AG20443 (cell line): ENCODE data around the gene KRTAP10-2.

Experiments used
- DNase-seq: peaks from one replicate; pipeline ENCODE4 v3.0.0; 2012; ENCODE audit warnings: low spot score, mixed read lengths

The KRTAP10-2 gene

DNA sequence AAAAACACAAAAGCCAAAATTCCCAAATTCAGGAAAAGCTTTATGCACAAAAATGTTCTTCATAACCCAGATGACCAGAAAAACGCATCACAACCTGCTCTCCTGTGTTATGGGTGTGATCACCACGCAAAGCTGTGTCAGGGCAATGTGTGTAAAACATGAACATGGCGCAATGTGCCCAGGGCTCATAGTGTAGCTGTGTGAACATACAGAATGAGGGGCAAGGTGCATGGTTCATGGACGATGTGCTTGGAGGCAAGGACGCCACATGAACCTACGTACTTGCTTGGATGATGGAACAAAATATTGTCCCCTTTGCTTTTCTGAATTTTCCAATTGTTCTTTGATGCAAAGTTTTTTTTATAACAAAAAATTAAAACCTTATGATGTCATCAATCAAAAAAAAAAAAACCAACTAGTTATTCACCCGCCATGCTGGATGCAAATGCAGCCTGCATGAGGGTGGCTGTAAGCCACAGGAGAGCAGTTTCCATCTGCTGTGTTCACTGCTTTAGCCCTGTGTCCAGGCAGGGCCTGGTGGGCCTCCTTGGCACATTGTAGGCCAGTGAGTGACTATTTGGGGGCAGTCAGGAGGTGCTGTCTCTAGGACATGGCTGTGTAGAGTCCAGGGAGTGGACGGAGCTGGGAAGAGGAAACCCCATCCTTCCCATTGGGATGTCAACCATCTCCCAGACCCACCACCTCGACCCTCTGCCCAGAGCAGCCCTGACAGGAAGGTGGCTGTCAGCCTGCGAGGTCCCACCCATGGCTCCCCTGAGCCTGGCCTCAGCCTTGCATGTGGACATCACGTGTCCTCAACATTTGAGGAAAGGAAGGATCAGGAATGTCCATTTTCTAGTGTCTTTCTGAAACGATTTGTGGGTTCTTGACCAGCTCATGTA is 25.0 kb downstream of the KRTAP10-2 start:
- no peak for DNase-seq

GRCh38 chr21:44525391-44526095 is 25.8 kb downstream of the KRTAP10-2 start:
- no peak for DNase-seq

GRCh38 chr21:44524414-44525371 is 26.6 kb downstream of the KRTAP10-2 start:
- DNase-seq: no peak

DNA sequence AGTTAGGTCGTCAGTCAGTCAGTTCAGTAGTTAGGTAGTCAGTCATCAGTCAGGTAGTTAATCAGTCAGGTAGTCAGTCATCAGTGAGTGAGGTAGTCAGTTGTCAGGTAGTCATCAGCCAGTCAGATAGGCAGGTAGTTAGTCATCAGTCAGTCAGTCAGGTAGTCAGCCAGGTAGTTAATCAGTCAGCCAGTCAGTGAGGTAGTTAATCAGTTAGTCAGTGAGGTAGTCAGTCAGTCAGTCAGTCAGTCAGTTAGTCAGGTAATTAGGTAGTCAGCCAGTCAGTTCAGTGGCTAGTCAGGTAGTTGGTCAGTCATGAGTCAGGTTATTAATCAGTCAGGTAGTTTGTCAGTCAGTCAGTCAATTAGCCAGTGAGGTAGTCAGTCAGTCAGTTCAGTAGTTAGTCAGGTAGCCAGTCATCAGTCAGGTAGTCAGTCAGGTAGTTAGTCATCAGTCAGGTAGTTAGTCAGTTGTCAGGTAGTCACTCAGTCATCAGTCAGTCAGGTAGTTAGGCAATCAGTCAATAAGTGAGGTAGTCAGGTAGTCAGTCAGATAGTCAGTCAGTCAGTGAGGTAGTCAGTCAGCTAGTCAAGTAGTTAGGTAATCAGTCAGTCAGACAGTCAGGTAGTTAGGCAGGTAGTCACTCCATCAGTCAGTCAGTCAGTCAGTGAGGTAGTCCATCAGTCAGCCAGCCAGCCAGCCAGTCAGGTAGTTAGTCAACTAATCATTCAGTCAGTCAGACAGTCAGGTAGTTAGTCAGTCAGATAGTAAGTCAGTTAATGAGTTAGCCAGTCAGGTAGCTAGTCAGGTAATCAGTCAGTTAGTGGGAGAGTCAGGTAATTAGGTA is 27.5 kb downstream of the KRTAP10-2 start:
- no peak for DNase-seq

DNA sequence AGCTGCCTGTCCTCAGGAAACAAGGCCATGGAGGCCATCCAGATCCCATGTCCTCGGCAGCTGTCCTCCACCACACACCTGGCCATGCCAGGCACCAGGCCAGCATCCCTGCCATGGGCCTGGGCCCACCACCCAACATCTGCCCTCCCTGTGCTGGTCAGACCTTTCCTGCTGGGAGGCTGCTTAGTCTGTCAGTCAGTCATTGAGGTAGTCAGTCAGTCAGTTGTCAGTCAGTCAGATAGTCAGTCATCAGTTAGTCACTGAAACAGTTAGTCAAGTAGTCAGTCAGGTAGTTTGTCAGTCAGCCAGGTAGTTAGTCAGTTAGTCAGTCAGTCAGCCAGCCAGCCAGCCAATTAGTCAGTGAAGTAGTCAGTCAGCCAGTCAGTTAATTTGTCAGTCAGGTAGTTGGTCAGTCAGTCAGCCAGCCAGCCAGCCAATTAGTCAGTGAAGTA is 28.5 kb downstream of the KRTAP10-2 start:
- no peak for DNase-seq

DNA sequence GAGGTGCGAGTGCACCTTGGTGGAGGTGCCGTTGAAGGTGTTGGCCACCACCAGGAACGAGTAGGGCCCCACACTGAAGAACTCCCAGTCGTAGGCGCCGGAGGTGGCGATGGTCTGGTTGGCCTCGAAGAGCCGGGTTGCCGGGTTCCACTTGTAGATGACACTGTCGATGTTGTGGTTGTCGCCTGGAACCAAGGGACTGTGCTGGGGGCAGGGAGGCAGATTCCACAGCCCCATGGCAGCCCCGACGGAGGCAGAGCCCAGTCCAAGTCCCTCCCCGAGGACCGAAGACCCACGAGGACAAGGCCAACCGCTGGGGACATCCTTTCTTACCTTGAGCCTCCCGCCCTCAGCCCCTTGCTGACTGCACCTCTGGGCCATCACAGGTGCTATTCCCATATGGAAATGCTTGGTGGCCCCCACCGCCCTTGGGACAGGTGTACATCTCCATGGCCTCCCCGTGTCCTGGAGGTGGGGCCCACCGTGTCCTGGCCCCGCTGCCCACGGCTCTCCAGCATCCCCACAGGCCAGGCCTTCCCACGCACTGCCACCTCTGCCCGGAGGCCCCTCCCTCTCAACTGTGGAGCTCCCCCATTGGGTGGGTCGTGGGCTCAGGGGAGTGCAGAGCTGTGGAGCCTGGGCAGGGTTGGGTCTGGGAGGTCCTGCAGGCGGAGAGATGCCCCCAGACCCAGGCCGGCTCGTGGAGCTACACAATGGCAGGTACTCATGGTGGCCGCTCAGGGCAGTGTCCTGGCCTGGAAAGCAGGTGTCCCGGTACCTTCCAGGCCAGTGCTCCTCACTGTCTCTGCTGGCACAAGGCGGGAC is 29.2 kb downstream of the KRTAP10-2 start:
- DNase-seq: no peak

- DNase-seq: no peak
Observed at GRCh38 chr21:44521301-44521927, 29.9 kb downstream of the KRTAP10-2 start.

DNA sequence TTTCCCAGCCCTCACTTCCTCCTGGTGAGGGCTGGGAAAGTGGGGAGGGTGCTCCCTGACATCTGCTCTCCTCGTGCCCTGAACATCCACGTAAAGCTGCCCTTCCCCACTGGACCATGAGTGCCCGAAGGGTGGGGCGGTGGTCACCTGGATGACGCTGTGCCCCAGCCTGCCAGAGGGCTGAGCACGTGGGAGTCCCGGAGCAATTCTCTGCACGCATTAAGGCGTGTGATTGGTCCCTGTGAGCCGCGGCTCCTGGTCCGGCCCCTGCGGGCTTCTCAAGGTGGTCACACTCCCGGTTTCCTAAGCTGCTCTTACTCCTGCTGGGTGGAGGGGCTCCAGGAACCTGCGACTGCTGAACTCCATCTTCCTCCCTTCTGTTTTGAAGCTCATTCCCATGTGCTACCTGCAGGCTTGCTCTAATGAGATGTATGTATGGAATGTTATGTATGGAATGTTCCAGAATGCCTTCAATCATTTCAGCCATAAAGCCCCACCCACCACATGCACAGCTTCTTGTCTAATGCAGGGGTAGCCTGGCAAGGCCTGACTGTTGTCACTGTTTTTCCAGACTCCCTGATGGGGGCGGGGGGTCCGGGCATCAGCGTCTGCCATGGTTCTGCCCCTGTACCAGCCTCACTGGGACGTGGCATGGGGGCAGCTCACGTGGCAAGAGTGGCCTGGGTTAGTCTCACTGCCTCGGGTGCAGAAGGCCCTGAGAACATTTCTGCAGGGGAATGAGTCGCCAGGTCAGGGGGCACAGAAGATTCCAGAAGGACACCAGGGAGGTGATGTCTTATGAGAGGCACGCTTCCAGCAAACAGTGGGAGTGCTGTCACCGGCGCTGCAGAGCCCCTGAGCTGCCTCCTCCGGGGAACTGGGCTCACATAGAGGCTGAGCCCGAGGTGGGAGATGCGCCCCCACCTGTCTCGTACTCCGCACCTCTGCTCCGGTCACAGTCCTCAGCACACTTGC is 30.7 kb downstream of the KRTAP10-2 start:
- DNase-seq: no peak

- no peak for DNase-seq
Observed at GRCh38 chr21:44519346-44520325, 31.7 kb downstream of the KRTAP10-2 start.

DNA sequence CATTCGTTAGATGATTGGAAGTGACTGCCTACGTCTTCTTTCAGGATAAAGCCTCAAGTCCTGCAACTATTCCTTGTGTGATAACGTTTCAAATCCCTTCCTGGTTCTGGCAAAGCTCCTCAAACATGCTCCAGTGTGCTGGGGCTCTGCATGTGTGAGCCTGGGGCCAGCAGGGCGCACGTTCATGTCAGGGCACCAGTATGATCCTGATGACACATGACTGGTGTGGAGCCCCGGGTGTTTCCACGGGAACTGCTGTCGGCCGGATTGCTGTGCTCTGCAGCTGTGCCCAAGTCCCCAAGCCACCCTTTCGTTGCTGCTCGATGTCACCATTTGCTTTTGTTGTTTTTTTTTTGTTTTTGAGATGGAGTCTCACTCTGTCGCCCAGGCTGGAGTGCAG is 32.6 kb downstream of the KRTAP10-2 start:
- no peak for DNase-seq

DNA sequence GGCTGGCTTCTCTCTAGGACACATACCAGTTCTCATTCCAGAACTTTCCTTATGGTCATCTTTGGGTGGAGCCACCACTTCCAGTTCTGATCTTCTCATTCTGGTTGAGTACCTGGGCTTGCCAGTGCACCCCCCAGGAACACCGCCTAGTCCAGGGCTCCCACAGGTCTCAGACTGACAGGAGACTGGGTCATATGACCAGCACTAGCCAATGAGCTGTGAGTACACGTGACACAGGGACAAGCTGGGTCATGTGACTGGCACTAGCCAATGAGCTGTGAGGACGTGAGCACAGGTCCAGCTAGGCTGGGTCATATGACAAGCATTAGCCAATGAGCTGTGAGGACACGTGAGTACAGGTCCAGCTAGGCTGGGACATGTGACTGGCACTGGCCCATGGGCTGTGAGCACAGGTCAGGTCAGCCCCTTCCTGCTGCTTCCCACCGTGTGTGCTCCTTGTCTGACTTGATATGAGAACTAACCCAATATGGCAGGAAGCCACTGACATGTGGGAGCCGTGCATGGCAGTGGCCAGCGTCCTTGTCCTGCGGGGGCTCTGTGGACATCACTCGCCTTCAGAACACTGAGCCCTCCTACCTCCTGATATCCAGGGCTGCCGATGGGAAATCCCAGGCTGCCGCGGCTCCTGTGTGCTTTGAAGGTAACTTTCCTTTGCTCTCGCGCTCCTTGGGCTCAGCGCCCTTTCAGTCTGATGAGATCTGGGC is 34.0 kb downstream of the KRTAP10-2 start:
- DNase-seq: no peak

DNA sequence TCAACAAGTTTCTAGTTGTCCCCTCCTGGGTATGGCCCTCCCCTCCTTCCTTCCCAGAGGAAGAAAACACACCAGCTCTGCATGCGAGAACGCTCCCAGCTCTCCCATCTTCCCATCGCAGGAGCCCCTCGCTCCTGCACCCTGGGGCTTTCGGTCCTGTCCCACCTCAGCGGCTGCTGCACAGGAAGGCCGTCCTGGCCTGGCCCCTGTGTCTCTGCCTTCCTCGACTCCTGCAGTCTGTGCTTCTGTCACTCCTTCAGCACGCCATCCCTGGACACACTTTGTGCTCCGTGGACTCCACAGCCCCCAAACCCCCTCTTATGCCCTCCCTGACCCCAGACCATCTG is 34.5 kb downstream of the KRTAP10-2 start:
- no peak for DNase-seq

DNA sequence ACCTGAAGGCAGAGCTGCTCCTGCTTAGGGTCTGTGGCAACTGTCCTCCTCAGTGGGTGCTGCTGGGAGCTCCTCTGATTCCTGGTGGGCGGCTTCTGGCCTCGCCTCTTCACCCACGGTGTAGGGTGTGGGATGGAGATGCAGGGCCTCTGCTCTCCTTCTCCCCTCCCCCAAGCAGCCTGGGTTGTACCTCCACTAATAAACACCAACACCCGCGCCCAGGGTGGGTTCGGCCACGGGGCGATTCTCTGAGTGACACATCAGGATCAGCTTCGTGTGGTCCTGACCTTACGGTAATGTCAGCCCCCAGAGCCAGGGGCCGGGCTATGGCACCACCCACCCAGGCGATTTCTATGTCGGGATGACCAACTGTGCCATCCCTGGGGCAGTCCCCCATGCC is 35.0 kb downstream of the KRTAP10-2 start:
- DNase-seq: no peak

- DNase-seq: no peak
Observed at GRCh38 chr21:44515359-44516165, 35.7 kb downstream of the KRTAP10-2 start.

GRCh38 chr21:44514746-44515358 is 36.5 kb downstream of the KRTAP10-2 start:
- no peak for DNase-seq

DNA sequence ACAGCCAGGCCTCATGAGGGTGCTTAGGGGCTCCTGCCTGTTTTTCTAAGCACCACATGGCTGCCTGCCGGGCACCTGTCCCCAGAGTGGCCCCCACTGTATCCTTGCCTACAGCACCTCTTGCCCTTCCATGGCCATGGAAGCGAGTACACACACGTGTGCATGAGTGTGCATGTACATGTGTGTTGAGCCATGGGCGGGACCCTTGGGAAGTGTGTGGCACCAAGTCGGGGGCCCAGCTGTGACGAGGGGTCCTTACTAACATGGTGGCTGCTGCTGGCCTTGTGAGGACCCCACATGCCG is 37.1 kb downstream of the KRTAP10-2 start:
- no peak for DNase-seq
